ENCODE data around the gene CYB561. TPM values are rescaled to one million over a fixed set of nuclear protein-coding genes. Genes with fewer than 3 reads are reported as not detected.

Gene CYB561
- total RNA-seq, 1 donor from 2014 or later = 23.0 TPM

DNA sequence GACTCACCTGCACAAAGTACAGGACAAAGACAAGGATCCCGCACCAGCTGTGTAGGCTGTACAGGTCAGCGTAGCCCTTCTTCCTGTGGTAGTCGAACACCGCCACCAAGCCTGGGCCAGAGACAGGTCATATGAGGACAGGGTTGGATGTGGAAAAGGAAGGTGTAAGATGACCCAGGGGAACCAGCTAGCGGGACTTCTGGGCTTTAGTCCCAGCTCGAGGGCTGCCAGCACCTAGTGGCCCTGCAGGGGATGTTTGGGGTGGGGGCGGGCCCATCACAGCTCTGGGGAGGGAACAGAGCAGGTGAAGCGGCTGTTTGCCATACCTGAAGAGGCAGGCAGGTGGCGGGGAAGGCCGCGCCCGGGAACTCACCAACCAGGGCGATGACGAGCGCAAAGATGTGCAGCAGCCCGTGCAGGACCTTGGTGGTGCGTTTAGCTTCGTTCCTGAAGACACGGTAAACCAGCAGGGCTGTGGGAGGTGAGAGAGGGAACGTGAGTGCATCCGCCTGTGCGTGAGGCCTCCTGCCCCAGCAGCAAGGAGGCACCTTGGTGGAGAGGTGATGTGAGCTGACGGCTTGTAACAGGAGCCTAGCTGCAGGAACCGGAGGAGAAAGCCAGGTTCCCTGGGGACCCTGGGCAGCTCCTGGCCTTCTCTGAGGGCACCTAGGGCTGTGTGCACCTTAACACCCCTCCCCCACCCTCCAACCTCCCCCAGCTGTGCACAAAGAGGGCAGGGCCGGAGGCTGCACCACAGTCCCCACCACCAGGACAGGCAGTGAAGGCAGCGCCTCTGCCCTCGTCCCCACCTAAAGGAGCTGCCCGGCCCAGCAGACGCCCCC is 10.2 kb downstream of the CYB561 start:
- no peak overlapping the region for H3K27ac ChIP-seq
- TF ChIP-seq, protein P1, sequence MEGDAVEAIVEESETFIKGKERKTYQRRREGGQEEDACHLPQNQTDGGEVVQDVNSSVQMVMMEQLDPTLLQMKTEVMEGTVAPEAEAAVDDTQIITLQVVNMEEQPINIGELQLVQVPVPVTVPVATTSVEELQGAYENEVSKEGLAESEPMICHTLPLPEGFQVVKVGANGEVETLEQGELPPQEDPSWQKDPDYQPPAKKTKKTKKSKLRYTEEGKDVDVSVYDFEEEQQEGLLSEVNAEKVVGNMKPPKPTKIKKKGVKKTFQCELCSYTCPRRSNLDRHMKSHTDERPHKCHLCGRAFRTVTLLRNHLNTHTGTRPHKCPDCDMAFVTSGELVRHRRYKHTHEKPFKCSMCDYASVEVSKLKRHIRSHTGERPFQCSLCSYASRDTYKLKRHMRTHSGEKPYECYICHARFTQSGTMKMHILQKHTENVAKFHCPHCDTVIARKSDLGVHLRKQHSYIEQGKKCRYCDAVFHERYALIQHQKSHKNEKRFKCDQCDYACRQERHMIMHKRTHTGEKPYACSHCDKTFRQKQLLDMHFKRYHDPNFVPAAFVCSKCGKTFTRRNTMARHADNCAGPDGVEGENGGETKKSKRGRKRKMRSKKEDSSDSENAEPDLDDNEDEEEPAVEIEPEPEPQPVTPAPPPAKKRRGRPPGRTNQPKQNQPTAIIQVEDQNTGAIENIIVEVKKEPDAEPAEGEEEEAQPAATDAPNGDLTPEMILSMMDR (IDR thresholded peaks at IDR 0.05) = no peak
- peak in 1 of 2 donors; percentile 60 for DNase-seq (ENCODE audit: low spot score in 2 of 2)
- H3K4me3 ChIP-seq = peak overlapping the region in 1 of 2 donors; percentile 10
- no peaks in the 10 kb centered on the region for H3K27me3 ChIP-seq
- no peaks in the 10 kb centered on the region for H3K36me3 ChIP-seq
- peaks cover 21 to 26% of the 10 kb centered on the region in 2 donors for H3K4me1 ChIP-seq
- H3K9me3 ChIP-seq = no peaks in the 10 kb centered on the region
- intact Hi-C loops (cut with DNase I) = no loop called here

DNA sequence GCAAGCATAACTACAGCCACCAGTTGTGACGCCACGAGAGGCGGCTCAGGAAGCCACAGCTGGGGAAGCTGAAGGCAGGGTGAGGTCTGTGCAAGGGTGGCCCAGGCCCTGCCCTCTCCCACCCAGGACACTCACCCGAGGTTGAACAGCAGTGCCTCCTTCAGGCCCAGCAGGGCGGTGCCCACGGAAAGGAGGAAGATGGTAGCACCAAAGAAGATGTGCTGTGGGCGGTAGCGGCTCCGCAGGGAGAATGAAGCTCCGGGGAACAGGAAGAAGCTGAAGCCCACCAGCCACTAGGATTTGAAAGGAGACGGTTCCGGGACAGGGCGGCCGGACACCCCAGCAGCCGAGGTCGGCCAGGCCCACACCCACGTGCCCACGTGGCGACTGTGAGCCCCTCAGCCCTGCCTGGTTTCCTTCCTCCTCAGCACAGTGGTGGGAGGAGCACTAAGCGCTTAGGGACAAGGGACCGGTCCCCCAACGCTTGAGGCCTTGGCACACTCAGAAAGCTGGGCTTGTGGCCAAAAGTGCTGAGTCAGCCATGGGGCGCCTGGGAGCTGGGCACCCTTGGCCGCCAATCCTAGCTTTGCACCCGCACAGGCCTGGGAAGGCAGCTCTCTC is 11.0 kb downstream of the CYB561 start:
- TF ChIP-seq, protein P1 (IDR thresholded peaks at IDR 0.05) = peak in 1 of 3 experiments; percentile 13
- Histone ChIP-seq H3K9me3 (no peaks in the 10 kb centered on the region), H3K4me3 (peak overlapping the region in 1 of 2 donors; percentile 10), H3K27me3 (no peaks in the 10 kb centered on the region), H3K4me1 (peaks cover 21 to 26% of the 10 kb centered on the region in 2 donors), H3K36me3 (no peaks in the 10 kb centered on the region), H3K27ac (peak overlapping the region; percentile 0 to 50)
- intact Hi-C loops (cut with DNase I) = no loop called here
- DNase-seq (ENCODE audit: low spot score in 2 of 2) = peak; percentile 39 to 88

DNA sequence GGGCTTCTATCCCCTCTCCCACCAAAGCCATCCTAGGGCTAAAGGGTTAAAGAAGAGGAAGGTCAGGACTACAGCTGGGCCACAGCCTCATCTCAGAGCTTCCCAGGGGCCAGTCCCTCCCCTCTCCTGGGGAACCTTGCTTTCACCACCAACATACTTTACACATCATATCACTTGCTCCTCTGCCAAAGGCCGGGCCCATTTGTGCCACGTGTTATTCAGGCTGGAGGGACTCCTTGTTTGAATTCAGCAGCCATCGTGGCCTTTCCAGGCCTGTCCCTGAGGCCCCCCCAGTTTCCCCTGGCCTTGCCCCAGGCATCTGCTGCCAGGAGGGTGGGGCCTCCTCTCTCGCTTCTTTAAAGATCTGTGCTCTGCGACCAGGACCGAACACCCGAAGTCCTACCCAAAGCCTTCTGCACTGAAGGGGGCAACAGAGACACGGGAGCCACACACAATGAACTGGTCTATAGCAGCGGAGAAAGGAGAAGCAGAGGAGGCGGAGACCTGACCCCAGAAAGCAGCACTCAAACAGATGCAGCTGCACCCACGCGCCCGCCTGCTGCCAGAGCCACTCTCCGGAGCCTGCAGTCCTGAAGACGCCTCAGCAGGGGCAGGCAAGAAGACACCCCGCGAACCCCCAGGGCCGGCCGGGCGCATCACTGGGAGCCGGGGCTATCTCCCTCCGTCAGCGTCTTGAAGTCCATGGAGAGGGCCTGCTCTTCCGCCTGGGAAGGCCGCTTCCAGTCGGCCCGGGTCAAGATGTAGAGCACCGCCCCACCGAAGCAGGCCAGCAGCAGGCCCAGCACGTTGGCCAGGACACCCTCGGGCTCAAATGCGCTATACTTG is 12.1 kb downstream of the CYB561 start:
- TF ChIP-seq, protein P1 (IDR thresholded peaks at IDR 0.05) = no peak
- no peaks in the 10 kb centered on the region for H3K27me3 ChIP-seq
- no peaks in the 10 kb centered on the region for H3K9me3 ChIP-seq
- H3K27ac ChIP-seq = peak overlapping the region in 1 of 2 donors; percentile 45
- no peaks in the 10 kb centered on the region for H3K36me3 ChIP-seq
- peaks cover 21 to 26% of the 10 kb centered on the region in 2 donors for H3K4me1 ChIP-seq
- H3K4me3 ChIP-seq = peak overlapping the region in 1 of 2 donors; percentile 17
- intact Hi-C loops (cut with DNase I) = loop anchor here (1.0 kb wide), 1 partner anchor 116 kb away; the partner anchor contains the start of gene DCAF7
- DNase-seq (ENCODE audit: low spot score in 2 of 2) = peak; percentile 56 to 93

DNA sequence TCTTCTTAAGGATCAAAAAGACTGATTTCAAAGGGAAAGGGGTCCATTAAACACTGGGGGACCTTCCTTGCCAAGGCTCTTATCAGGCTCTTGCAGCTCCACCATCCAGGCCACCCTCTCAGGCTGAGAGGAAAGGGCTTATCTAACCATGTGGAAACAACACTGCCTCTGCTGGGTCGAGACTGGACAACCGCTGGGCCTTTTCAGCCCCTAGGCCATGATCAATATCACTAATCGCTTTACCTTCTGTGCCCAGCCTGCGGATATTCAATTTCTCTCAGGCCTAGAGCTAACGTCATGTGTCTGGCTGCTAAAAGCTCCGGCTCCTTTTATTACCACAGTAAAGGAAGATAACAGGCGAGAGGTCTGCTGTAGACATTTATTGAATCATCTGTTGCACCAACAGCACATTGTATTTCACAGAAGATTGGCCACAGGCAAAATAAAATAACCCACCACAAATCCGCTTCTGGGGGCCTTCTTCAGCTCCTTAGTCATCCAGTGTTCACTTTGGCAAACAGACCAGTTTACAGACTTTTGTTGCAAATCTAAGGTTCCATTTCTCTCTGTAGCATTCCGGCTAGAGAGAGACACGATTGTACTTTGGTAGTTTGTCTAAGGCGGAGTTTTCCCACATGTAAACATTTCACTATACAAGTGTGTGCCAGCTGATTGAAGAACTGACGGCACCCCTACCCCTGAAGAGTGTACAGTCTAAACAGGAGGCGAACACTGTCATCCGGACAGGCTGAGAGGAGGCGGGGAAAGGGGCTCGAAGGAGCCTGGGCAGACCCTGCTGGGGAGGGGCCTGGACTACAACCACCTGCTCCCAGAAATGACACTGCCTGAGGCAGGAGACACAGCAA is 13.9 kb downstream of the CYB561 start:
- intact Hi-C loops (cut with DNase I) = no loop called here
- Histone ChIP-seq H3K27ac (peak overlapping the region in 1 of 2 donors; percentile 3), H3K4me3 (no peak overlapping the region), H3K27me3 (no peaks in the 10 kb centered on the region), H3K36me3 (no peaks in the 10 kb centered on the region), H3K9me3 (no peaks in the 10 kb centered on the region), H3K4me1 (peaks cover 21 to 26% of the 10 kb centered on the region in 2 donors)
- peak in 1 of 2 donors; percentile 54 for DNase-seq (ENCODE audit: low spot score in 2 of 2)
- TF ChIP-seq, protein P1 (IDR thresholded peaks at IDR 0.05) = no peak

DNA sequence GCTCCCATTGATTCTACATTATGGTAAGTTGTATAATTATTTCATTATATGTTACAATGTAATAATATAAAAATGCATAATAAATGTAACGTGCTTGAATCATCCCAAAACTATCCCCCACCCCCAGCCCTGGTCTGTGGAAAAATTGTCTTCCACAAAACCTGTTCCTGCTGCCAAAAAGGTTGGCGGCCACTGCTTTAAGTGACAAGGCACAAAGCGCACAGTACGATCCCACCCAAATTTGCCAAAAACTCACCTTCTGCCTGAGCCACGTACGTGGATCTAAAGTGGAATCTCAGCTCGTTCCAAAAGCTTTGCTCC is 14.5 kb downstream of the CYB561 start:
- DNase-seq (ENCODE audit: low spot score in 2 of 2) = no peak
- H3K4me3 ChIP-seq = no peak overlapping the region
- H3K4me1 ChIP-seq = peaks cover 21 to 26% of the 10 kb centered on the region in 2 donors
- intact Hi-C loops (cut with DNase I) = no loop called here
- TF ChIP-seq, protein P1 (IDR thresholded peaks at IDR 0.05) = no peak
- no peaks in the 10 kb centered on the region for H3K9me3 ChIP-seq
- H3K27me3 ChIP-seq = no peaks in the 10 kb centered on the region
- no peak overlapping the region for H3K27ac ChIP-seq
- H3K36me3 ChIP-seq = no peaks in the 10 kb centered on the region
